Stimulated activated CD8-positive, alpha-beta memory T cell treated with anti-CD3 and anti-CD28 coated beads, Interleukin-4, amount 100 ng/mL, for 24 hours (primary cell): Measurements from ENCODE around the gene NR2E3.
"Not testable (repeated sequence)": the region's sequence is repeated elsewhere in the genome, so short reads cannot be mapped to it uniquely, and the experiment has no call there.

ENCODE experiments used
- DNase-seq: peaks from one replicate; pipeline ENCODE4 v3.0.0-alpha.2; 2020; ENCODE audit warnings: low read depth

NR2E3 gene

GRCh38 chr15:71815301-71815700 lies 4.9 kb downstream of the NR2E3 start:
- DNase-seq = no peak

GRCh38 chr15:71817351-71817750 lies 7.0 kb downstream of the NR2E3 start:
- no peak for DNase-seq

GRCh38 chr15:71820127-71820526 lies 9.8 kb downstream of the NR2E3 start:
- no peak for DNase-seq

- no peak for DNase-seq
Observed at GRCh38 chr15:71821547-71822129, 11.3 kb downstream of the NR2E3 start.

- no peak for DNase-seq
Observed at GRCh38 chr15:71822890-71823630, 12.7 kb downstream of the NR2E3 start.

GRCh38 chr15:71823801-71824200 lies 13.4 kb downstream of the NR2E3 start:
- DNase-seq = no peak

GRCh38 chr15:71825021-71825730 lies 14.8 kb downstream of the NR2E3 start:
- no peak for DNase-seq

- DNase-seq = no peak
Observed at GRCh38 chr15:71826196-71826595, 15.8 kb downstream of the NR2E3 start.

- no peak for DNase-seq
Observed at GRCh38 chr15:71830981-71831380, 20.6 kb downstream of the NR2E3 start.

GRCh38 chr15:71841563-71841962 lies 31.2 kb downstream of the NR2E3 start:
- no peak for DNase-seq

GRCh38 chr15:71844916-71845315 lies 34.6 kb downstream of the NR2E3 start:
- DNase-seq = no peak

- no peak for DNase-seq
Observed at GRCh38 chr15:71853543-71853942, 43.2 kb downstream of the NR2E3 start.

GRCh38 chr15:71858232-71858631 lies 47.9 kb downstream of the NR2E3 start:
- DNase-seq = not testable (repeated sequence)
